Breast epithelium (tissue), 4 donors: ENCODE measurements around the gene PCDH18. TPM values are rescaled to one million over a fixed set of nuclear protein-coding genes. Genes with fewer than 3 reads are reported as not detected.

Experiments used
- DNase-seq, 2 donors: peaks; one replicate each; pipeline ENCODE4 v3.0.0-alpha.2; 2019; ENCODE audit warnings: low spot score in 2 of 2
- H3K27ac ChIP-seq, 2 donors: fragments of 200-600 bp; sonication (generic) in 1 of 2; one replicate each; pipeline ENCODE4 v1.5.1; 2016 to 2019; ENCODE audit warnings: mild to moderate bottlenecking in 1 of 2
- H3K27me3 ChIP-seq, 2 donors: fragments of 200-600 bp; sonication (generic) in 1 of 2; one replicate each; pipeline versions ENCODE4 v1.5.1 to v1.6.0; 2017 to 2019; ENCODE audit warnings: control low read depth in 1 of 2, mild to moderate bottlenecking in 1 of 2
- H3K36me3 ChIP-seq: fragments of 200-600 bp; one replicate; pipeline ENCODE4 v1.5.1; 2019
- H3K4me1 ChIP-seq, 2 donors: fragments of 200-600 bp; sonication (generic); one replicate each; pipeline ENCODE4 v1.5.1; 2016 to 2019; ENCODE audit warnings: control low read depth in 1 of 2
- H3K4me3 ChIP-seq, 3 donors: fragments of 200-600 bp; sonication (generic); 1 replicate in 2 of 3; 2 replicates in 1 of 3; pipeline ENCODE4 v1.5.1; 2016 to 2019; ENCODE audit warnings: mild to moderate bottlenecking in 3 of 3, moderate library complexity in 2 of 3
- H3K9me3 ChIP-seq, 2 donors: fragments of 200-600 bp; sonication (generic) in 1 of 2; one replicate each; pipeline ENCODE4 v1.5.1; 2016 to 2019; ENCODE audit warnings: control low read depth in 1 of 2
- POLR2A ChIP-seq: fragments of 450-650 bp; IDR thresholded peaks from one replicate; pipeline ENCODE4 v1.6.1; 2016; ENCODE audit warnings: antibody characterized with exemption, mild to moderate bottlenecking, moderate library complexity
- POLR2AphosphoS5 ChIP-seq, 3 donors: sonication (generic); formaldehyde crosslinking; IDR thresholded peaks; one replicate each; pipeline ENCODE4 v1.6.1; 2017; ENCODE audit warnings: antibody characterized with exemption in 3 of 3
- intact Hi-C: fragments of 100-400 bp; cut with DNase I; formaldehyde crosslinking; loops from one replicate; pipeline ENCODE4 v1.15.1; 2023; ENCODE audit warnings: low total_unique reads
- total RNA-seq, 3 donors: library from RNA; depleted of rRNA; stranded (reverse); fragments of >200 nt; gene quantifications; one replicate each; pipeline ENCODE4 v1.1.0, GENCODE V29; 2016
- TF ChIP-seq, protein P1 (sequence below), 3 donors: fragments of 450-650 bp; IDR thresholded peaks; one replicate each; pipeline ENCODE4 v1.5.1; 2016 to 2017; ENCODE audit warnings: antibody characterized with exemption in 3 of 3, mild to moderate bottlenecking in 3 of 3, moderate library complexity in 3 of 3

Gene PCDH18
- total RNA-seq = 10 to 100 TPM; 34.2 to 67.2 (median 52.1) TPM

DNA sequence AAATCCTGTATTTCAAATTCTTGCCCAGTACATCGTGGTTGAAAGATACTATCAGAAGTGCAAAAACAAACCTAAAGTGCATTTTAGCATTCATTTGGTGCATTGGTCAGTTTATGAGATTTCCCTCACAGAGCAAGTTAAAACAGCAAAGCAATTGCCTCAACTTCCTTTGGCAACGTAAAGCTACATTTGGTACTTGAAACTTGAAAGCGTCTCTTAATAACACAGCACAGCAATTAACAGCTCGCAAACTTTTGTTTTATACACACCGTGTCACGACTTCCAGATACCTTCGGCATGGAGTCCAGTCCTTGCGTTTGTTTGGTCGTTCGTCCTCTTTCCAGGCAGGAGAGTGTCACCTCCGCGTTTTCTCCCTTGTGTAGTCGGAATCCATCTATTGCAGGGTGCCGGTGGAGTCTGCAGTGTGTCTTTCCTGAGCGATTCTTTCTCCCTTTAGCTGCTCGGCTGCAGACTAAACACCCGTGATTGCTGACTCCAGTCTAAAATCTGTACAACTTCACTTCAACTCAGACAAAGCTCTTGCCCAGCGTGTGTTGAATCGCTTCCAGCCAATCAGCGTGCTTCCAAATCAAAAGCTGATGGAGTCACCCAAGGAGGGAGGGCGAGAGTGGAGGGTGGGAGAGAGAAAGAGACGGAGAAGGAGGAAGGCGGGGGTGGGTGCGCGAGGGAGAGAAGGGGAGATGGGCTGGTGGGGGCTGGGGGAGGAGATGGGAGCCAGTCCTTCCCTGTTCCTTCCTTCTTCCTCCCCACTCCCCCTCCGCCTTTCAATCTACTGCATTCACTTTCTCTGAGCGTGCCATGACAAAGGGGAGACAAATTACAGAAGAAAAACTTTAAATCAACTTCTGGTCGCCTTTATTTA, at the start of gene PCDH18:
TSS of gene PCDH18 (minus strand) at position 509 of the 883 bp plus-strand sequence. CDS start at position 103, 406 bp downstream.
- intact Hi-C loops = no loop called here
- DNase-seq = peak; percentile 64 to 79
- Histone ChIP-seq H3K27ac (peak within 1 kb of the TSS; percentile 82 to 92), H3K36me3 (no peaks in the 10 kb centered on the region), H3K4me1 (no peaks in the 10 kb centered on the region), H3K4me3 (peak within 1 kb of the TSS; percentile 57 to 76 (median 58)), H3K9me3 (no peaks in the 10 kb centered on the region), H3K27me3 (no peaks in the 10 kb centered on the region)
- peak in 2 of 3 donors; percentile 53 to 70 for TF ChIP-seq POLR2AphosphoS5 (IDR thresholded peaks at IDR 0.05)
- TF ChIP-seq POLR2A = no peak

- no peak for DNase-seq
- Histone ChIP-seq H3K27ac (peak overlapping the region in 1 of 2 donors; percentile 0), H3K4me3 (no peak overlapping the region), H3K9me3 (no peaks in the 10 kb centered on the region), H3K4me1 (no peaks in the 10 kb centered on the region), H3K27me3 (no peaks in the 10 kb centered on the region), H3K36me3 (no peaks in the 10 kb centered on the region)
- intact Hi-C loops = no loop called here
- TF ChIP-seq, protein P1, sequence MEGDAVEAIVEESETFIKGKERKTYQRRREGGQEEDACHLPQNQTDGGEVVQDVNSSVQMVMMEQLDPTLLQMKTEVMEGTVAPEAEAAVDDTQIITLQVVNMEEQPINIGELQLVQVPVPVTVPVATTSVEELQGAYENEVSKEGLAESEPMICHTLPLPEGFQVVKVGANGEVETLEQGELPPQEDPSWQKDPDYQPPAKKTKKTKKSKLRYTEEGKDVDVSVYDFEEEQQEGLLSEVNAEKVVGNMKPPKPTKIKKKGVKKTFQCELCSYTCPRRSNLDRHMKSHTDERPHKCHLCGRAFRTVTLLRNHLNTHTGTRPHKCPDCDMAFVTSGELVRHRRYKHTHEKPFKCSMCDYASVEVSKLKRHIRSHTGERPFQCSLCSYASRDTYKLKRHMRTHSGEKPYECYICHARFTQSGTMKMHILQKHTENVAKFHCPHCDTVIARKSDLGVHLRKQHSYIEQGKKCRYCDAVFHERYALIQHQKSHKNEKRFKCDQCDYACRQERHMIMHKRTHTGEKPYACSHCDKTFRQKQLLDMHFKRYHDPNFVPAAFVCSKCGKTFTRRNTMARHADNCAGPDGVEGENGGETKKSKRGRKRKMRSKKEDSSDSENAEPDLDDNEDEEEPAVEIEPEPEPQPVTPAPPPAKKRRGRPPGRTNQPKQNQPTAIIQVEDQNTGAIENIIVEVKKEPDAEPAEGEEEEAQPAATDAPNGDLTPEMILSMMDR (IDR thresholded peaks at IDR 0.05) = no peak
- TF ChIP-seq POLR2AphosphoS5 (IDR thresholded peaks at IDR 0.05) = no peak
- TF ChIP-seq POLR2A = no peak
Measured at GRCh38 chr4:137576446-137576845, 44.2 kb upstream of the PCDH18 start.

DNA sequence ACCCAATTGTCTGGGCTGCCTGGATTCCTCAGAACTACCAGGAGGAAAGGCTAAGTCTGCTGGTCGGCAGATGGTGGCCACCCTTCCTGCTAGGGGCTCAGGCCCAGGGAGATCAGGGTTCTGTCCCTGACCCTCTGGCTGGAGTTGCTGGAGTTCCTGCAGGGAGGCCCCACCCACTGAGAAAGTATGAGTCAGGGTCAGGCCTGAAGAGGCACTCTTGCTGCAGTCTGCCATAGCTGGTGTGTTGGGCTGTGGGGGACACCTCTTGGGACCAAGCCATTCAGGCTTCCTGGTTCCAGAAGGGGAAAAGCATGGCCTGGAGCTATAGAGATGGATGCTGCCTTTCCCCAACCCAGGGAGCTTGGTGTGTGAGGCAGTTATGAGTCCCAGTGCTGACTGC, 40.4 kb upstream of the PCDH18 start:
- Histone ChIP-seq H3K4me3 (no peak overlapping the region), H3K4me1 (no peaks in the 10 kb centered on the region), H3K36me3 (no peaks in the 10 kb centered on the region), H3K27ac (no peak overlapping the region), H3K27me3 (no peaks in the 10 kb centered on the region), H3K9me3 (no peaks in the 10 kb centered on the region)
- intact Hi-C loops = no loop called here
- no peak for DNase-seq
- TF ChIP-seq POLR2A (no peak), POLR2AphosphoS5 (IDR thresholded peaks at IDR 0.05) (no peak)
- TF ChIP-seq, protein P1 (IDR thresholded peaks at IDR 0.05) = no peak

- Histone ChIP-seq H3K4me3 (no peak overlapping the region), H3K4me1 (no peaks in the 10 kb centered on the region), H3K27ac (no peak overlapping the region), H3K9me3 (no peaks in the 10 kb centered on the region), H3K27me3 (no peaks in the 10 kb centered on the region), H3K36me3 (no peaks in the 10 kb centered on the region)
- DNase-seq = no peak
- intact Hi-C loops = no loop called here
- TF ChIP-seq, protein P1 (IDR thresholded peaks at IDR 0.05) = no peak
- no peak for TF ChIP-seq POLR2AphosphoS5 (IDR thresholded peaks at IDR 0.05)
- no peak for TF ChIP-seq POLR2A
Measured at GRCh38 chr4:137572163-137572562, 39.9 kb upstream of the PCDH18 start.

- no peak overlapping the region for H3K4me3 ChIP-seq
- no peak overlapping the region for H3K27ac ChIP-seq
- H3K9me3 ChIP-seq = no peaks in the 10 kb centered on the region
- H3K36me3 ChIP-seq = no peaks in the 10 kb centered on the region
- H3K4me1 ChIP-seq = no peaks in the 10 kb centered on the region
- no peaks in the 10 kb centered on the region for H3K27me3 ChIP-seq
- no peak for DNase-seq
- intact Hi-C loops = no loop called here
- TF ChIP-seq POLR2AphosphoS5 (IDR thresholded peaks at IDR 0.05) = no peak
- TF ChIP-seq, protein P1 (IDR thresholded peaks at IDR 0.05) = no peak
- TF ChIP-seq POLR2A = no peak
Measured at GRCh38 chr4:137559801-137560200, 27.5 kb upstream of the PCDH18 start.
